HG03378 (cell line): ENCODE data around the gene KIR2DL1.
"Not testable (repeated sequence)": the region's sequence is repeated elsewhere in the genome, so short reads cannot be mapped to it uniquely, and the experiment has no call there.

ENCODE experiments used
- ATAC-seq: cut with Tn5 transposase; IDR thresholded peaks from one replicate; pipeline ENCODE4 v1.9.1; 2021; ENCODE audit warnings: mild to moderate bottlenecking, moderate library complexity; ENCODE audit not compliant: unreplicated experiment

KIR2DL1 gene

DNA sequence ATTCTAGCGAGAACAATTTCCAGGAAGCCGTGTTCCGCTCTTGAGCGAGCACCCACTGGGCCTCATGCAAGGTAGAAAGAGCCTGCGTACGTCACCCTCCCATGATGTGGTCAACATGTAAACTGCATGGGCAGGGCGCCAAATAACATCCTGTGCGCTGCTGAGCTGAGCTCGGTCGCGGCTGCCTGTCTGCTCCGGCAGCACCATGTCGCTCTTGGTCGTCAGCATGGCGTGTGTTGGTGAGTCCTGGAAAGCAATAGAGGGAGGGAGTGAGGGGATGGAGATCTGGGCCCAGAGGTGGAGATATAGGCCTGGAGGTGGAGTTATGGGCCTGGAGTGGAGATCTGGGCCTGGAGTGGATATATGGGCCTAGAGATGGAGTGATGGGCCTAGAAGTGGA, at the start of gene KIR2DL1:
Gene KIR2DL1, plus strand, starts transcription at position 148 of the 400 bp plus-strand sequence. Its CDS starts 58 bp downstream, at position 206.
- not testable (repeated sequence) for ATAC-seq

DNA sequence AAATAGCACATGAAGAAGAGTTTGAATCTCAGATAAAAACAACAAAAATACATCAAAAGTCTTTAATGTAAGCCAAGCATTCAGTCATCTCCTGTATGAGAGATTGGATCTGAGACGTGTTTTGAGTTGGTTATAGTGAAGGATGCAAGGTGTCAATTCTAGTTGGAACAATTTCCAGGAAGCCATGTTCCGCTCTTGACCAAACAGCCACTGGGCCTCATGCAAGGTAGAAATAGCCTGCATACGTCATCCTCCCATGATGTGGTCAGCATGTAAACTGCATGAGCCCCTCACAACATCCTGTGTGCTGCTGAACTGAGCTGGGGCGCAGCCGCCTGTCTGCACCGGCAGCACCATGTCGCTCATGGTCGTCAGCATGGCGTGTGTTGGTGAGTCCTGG, 45.5 kb upstream of the KIR2DL1 start, which contains the start of gene KIR3DL3:
Gene KIR3DL3, plus strand, starts transcription at position 301 of the 400 bp plus-strand sequence. Its CDS starts 55 bp downstream, at position 356.
- no peak for ATAC-seq

DNA sequence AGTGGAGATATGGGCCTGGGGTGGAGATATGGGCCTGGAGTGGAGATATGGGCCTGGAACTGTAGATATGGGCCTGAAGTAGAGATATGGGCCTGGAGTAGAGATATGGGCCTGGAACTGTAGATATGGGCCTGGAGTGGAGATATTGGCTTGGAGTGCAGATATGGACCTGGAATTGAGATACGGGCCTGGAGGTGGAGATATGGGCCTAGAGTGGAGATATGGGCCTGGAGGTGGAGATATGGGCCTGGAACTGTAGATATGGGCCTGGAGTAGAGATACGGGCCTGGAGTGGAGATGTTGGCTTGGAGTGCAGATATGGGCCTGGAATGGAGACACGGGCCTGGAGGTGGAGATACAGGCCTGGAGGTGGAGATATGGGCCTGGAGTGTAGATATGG, 44.9 kb upstream of the KIR2DL1 start:
- ATAC-seq: no peak

DNA sequence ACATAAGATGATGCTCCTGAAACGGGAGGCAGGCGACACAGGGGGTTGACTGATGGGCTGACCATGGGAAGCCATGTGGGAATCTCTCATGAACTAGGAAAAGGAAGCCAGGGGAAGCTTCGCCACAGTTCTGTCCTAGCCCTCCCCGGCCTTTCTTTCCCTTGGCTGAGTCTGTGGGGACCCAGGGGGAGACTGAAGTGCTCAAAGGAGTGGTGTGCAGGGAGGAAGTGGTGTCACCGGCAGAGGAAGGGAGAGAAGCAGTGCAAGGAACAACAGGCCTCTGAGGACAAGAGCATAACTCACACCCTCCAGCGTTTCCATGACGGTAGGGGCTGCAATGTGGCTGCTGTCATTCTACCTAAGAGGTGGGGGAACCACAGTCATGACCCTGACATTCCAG, 44.3 kb upstream of the KIR2DL1 start:
- no peak for ATAC-seq

DNA sequence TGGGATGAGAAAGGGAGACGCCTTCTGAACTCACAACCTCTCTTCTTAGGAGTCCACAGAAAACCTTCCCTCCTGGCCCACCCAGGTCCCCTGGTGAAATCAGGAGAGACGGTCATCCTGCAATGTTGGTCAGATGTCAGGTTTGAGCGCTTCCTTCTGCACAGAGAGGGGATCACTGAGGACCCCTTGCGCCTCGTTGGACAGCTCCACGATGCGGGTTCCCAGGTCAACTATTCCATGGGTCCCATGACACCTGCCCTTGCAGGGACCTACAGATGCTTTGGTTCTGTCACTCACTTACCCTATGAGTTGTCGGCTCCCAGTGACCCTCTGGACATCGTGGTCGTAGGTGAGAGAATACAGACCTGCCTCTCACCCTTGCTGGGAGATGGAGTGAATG, 42.0 kb upstream of the KIR2DL1 start:
- ATAC-seq: no peak

DNA sequence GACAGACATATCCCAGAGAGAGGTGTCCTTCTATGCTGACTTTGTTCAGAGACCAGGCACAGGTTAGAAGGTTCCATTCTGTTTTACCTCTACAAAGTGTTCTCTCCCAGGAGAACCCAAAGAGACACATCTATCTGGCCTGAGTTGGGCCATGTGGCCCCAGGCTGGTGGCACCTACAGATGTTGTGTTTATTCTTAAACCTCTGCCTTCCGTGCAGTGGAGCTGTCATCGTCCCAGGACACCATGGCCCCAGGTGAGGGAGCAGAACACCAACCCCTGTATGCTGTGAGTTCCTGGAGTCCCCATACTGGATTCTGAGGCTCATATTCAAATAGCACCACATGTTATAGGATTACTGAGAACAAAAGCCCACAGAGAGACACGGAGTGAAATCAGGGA, 41.4 kb upstream of the KIR2DL1 start:
- ATAC-seq: no peak

DNA sequence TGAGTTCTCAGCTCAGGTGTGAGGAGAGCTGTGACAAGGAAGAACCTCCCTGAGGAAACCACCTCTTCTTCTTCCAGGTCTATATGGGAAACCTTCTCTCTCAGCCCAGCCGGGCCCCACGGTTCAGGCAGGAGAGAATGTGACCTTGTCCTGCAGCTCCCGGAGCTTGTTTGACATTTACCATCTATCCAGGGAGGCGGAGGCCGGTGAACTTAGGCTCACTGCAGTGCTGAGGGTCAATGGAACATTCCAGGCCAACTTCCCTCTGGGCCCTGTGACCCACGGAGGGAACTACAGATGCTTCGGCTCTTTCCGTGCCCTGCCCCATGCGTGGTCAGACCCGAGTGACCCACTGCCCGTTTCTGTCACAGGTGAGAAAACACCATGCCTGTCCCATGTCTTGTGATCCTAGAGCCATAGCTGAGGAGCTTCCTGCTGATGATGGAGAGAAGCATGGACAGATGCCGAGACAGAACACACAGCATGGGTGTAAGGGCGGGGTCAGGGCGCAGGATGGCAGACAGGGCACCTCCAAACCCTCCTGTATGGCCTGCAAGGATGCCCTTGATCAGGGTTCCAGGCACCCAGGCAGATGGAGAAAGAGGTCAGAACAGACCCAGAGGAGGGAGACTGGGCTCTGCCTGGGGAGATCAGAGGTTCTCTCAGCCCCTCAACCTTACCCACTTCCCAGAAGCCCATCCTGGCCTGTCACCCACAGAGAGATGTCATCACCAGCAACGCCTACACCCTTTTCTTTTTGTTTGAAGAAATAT, 40.0 kb upstream of the KIR2DL1 start:
- no peak for ATAC-seq

DNA sequence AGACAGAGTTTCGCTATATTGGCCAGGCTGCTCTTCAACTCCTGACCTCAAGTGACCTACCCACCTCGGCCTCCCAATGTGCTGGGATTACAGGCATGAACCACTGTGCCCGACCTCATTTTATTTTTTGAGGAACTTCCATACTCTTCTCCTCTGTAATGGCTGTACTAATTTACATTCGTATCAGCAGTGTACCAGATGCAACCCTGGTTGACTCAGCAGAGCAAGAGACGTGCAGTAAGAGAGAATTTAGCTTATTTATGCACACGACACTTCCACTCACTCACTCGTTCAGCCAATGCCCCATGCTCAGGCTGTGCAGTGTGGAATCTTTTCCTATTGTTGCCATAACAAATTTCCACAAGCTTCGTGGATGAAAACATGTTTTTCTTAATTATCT, 38.4 kb upstream of the KIR2DL1 start:
- no peak for ATAC-seq

DNA sequence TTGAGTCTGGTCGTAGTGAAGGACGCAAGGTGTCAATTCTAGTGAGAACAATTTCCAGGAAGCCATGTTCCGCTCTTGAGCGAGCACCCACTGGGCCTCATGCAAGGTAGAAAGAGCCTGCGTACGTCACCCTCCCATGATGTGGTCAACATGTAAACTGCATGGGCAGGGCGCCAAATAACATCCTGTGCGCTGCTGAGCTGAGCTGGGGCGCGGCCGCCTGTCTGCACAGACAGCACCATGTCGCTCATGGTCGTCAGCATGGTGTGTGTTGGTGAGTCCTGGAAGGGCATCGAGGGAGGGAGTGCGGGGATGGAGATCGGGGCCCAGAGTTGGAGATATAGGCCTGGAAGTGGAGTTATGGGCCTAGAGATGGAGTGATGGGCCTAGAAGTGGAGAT, 31.3 kb upstream of the KIR2DL1 start, which contains the start of gene KIR2DL3:
Gene KIR2DL3, plus strand, starts transcription at position 208 of the 400 bp plus-strand sequence. Its CDS starts 33 bp downstream, at position 241.
- ATAC-seq: not testable (repeated sequence)

DNA sequence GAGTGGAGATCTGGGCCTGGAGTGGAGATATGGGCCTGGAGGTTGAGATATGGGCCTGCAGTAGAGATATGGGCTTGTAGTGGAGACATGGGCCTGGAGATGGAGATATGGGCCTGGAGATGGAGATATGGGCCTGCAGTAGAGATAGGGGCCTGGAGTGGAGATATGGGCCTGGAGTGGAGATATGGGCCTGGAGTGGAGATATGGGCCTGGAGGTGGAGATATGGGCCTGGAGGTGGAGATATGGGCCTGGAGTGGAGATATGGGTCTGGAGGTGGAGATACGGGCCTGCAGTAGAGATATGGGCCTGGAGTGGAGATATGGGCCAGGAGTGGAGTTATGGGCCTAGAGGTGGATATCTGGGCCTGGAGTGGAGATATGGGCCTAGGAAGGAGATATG, 30.9 kb upstream of the KIR2DL1 start:
- ATAC-seq: no peak

DNA sequence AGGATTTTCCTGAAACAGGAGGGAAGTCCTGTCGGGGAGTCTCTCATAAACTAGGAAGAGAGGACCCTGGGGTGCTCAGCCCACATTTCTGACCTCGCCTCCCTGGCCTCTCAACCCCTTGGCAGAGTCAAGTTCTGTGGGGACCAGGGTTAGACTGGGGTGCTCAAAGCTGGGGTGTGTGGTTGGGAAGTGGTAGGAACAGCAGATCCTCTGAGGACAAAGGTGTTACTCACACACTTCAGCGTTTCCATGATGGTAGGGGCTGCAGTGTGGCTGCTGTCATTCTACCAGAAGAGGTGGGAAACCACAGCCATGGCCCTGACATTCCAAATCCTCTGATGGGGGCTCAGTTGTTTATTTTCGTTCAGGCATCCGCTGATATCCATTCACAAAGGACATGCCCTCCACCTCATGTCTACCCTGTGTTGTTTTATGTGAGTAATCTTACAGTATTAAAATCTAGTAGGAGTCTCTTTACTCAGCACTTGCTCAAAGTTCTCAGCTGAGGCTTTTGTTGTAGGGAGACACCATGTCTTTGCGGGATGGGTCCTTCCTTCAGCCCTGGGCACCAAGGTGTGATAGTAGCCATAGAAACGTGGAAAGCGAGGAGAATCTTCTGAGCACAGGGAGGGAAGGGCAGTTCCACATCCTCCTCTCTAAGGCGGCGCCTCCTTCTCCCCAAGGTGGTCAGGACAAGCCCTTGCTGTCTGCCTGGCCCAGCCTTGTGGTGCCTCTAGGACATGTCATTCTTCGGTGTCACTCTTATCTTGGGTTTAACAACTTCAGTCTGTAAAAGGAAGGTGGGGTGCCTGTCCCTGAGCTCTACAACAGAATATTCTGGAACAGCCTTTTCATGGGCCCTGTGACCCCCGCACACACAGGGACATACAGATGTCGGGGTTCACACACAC, 29.8 kb upstream of the KIR2DL1 start:
- no peak for ATAC-seq

DNA sequence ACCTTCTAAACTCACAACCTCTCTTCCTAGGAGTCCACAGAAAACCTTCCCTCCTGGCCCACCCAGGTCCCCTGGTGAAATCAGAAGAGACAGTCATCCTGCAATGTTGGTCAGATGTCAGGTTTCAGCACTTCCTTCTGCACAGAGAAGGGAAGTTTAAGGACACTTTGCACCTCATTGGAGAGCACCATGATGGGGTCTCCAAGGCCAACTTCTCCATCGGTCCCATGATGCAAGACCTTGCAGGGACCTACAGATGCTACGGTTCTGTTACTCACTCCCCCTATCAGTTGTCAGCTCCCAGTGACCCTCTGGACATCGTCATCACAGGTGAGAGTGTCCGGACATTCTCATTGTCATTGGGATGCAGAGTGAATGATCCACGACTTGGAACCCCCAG, 27.6 kb upstream of the KIR2DL1 start:
- ATAC-seq: not testable (repeated sequence)

DNA sequence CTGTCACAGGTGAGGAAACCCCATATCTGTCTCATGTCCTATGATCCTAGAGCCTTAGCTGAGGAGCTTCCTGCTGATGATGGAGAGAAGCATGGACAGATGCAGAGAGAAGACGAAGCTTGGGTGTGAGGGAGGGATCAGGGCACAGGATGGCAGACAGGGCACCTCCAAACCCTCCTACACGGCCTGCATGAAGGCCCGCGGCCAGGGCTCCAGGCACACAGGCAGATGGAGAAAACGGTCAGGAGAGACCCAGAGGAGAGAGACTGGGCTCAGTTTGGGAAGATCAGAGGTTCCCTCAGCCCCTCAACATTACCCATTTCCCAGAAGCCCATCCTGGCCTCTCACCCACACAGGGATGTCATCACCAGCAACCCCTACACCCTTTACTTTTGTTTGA, 25.5 kb upstream of the KIR2DL1 start:
- ATAC-seq: not testable (repeated sequence)

DNA sequence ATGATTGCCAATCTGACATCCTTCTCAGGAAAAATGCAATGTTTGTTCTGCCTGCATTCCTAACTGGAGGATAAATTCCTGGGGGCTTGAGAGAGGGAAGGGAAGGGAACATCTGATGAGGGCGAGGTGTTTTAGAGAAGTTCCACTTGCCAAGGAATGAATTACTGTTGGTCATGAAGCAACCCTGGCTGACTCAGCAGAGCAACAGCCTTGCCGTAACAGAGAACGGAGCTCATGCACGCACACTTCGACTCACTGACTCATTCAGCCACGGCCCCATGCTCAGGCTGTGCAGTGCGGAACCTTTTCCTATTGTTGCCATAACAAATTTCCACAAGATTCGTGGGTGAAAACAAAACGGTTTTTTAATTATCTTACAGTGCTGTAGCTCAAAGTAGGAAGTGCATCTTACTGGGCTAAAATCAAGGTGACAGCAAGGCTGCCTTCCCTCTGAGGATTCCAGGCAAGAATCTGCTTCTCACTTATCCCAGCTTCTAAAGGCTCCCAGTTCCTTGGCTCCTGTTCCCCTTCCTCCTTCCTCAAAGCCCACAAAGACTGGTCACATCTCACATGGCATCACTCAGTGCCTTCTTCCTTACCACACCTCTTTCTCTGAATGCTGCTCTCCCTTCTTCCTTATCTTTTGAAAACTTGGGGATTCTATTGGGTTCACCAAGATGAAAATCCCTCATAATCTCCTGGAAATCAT, 21.8 kb upstream of the KIR2DL1 start:
- ATAC-seq: not testable (repeated sequence)

DNA sequence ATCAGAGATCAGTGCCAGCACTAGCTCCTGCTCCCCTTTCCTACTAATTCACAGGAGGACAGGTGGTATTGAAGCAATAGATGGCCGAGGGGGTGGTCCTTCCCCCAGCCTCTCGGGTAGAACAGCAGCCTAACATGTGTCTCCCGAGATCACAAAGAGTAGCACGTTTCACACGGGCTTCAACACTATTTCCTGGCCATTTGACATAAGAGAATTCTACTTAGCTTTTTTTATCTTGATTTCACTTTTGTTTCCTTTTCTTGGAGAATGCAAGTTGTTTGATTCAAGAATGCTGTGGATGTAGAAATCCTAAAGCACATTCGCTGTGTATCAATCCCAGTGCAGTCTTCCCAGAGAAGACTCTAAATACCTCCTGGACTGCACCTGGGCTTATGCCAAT, 19.3 kb upstream of the KIR2DL1 start:
- not testable (repeated sequence) for ATAC-seq

DNA sequence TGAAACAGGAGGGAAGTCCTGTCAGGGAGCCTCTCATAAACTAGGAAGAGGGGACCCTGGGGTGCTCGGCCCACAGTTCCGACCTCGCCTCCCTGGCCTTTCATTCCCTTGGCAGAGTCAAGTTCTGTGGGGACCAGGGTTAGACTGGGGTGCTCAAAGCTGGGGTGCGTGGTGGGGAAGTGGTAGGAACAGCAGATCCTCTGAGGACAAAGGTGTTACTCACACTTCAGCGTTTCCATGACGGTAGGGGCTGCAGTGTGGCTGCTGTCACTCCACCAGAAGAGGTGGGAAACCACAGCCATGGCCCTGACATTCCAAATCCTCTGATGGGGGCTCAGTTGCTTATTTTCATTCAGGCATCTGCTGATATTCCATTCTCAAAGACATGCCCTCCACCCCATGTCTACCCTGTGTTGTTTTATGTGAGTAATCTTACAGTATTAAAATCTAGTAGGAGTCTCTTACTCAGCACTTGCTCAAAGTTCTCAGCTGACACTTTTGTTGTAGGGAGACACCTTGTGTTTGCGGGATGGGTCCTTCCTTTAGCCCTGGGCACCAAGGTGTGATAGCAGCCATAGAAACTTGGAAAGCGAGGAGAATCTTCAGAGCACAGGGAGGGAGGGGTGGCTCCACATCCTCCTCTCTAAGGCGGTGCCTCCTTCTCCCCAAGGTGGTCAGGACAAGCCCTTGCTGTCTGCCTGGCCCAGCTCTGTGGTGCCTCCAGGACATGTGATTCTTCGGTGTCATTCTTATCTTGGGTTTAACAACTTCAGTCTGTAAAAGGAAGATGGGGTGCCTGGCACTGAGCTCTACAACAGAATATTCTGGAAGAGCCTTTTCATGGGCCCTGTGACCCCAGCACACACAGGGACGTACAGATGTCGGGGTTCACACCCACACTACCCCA, 13.1 kb upstream of the KIR2DL1 start:
- not testable (repeated sequence) for ATAC-seq

DNA sequence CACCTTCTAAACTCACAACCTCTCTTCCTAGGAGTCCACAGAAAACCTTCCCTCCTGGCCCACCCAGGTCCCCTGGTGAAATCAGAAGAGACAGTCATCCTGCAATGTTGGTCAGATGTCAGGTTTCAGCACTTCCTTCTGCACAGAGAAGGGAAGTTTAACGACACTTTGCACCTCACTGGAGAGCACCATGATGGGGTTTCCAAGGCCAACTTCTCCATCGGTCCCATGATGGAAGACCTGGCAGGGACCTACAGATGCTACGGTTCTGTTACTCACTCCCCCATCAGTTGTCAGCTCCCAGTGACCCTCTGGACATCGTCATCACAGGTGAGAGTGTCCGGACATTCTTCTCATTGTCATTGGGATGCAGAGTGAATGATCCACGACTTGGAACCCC, 11.0 kb upstream of the KIR2DL1 start:
- ATAC-seq: not testable (repeated sequence)

DNA sequence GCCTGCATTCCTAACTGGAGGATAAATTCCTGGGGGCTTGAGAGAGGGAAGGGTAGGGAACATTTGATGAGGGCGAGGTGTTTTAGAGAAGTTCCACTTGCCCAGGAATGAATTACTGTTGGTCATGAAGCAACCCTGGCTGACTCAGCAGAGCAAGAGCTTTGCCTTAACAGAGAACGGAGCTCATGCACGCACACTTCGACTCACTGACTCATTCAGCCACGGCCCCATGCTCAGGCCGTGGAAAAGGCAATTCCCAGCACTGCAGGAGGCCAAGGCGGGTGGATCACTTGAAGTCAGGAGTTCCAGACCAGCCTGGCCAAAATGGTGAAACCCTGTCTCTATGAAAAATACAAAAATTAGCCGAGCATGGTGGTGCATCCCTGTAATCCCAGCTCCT, 5.4 kb upstream of the KIR2DL1 start:
- not testable (repeated sequence) for ATAC-seq

DNA sequence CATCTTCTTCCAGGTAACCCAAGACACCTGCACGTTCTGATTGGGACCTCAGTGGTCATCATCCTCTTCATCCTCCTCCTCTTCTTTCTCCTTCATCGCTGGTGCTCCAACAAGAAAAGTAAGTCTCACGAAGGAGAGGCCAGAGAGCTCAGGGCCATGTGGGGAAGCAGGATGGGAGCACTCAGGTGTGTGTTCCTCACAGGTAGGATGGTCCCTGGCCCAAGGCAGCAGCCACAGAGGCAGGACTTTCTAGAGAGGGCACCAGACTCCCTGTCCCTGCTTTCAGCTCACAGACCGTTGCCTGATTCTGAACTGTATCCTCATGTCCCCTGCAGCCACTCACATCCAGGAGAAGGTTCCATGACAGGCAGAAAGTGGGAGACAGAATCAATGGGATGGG, 3.1 kb upstream of the KIR2DL1 start:
- not testable (repeated sequence) for ATAC-seq

DNA sequence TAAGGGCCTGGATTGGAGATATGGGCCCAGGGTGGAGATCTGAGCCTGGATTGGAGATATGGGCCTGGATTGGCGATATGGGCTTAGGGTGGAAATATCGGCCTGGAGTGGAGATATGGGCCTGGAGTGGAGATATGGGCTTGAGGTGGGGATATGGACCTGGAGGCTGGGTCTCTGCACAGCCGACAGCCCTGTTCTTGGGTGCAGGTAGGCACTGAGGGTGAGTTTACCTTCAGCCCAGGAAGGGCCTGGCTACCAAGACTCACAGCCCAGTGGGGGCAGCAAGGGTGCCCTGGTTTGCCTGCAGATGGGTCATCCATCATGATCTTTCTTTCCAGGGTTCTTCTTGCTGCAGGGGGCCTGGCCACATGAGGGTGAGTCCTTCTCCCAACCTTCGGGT, 918 bp downstream of the KIR2DL1 start:
- not testable (repeated sequence) for ATAC-seq
